Measurements from ENCODE around the gene ZIC5.

GRCh38 chr13:99966064-99966805, 5.3 kb downstream of the ZIC5 start:
- no peak for TF ChIP-seq EZH2 (IDR thresholded peaks at IDR 0.05; ENCODE audit: borderline replicate concordance, low read length)
- TF ChIP-seq CTCF (IDR thresholded peaks at IDR 0.05; ENCODE audit: low read length): no peak

Data from OCI-LY1 (cell line).